GM12873 (cell line): ENCODE results near the gene INTS14.

Source experiments
- CTCF ChIP-seq: IDR thresholded peaks from 2 replicates; pipeline ENCODE4 v1.5.1; 2012; ENCODE audit warnings: low read depth, mild to moderate bottlenecking, moderate library complexity, low read length, control low read depth; ENCODE audit not compliant: insufficient read depth; ENCODE audit errors: missing control alignments

The INTS14 gene

GRCh38 chr15:65547841-65548240 is 63.1 kb downstream of the INTS14 start:
- no peak for TF ChIP-seq CTCF

DNA sequence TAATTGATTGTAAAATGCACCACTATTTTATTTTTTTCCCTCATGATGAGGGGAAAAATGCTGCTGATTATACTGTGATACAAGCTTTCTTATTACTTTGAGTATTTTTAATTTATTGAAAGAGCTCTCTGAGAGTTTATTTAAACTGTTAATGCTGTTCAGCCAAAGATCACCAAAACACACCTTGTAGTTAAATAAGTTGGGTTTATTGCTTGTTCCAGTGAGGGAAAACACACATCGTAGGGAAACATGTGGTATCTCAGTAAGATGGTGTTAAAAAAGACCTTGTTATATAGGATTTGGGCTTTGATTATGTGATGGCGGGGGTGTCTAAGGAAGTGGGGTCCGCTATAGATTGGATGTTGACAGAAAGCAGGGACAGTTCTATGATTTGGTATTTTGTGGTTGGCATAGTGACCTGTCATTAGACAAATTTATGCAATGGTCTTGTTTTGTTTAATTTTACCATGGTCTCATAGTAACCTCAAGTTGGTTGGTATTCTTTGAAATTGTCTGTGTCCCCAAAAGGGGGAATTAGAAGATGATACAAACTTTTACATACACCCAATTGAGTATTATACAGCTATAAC is 69.6 kb downstream of the INTS14 start:
- TF ChIP-seq CTCF: no peak

DNA sequence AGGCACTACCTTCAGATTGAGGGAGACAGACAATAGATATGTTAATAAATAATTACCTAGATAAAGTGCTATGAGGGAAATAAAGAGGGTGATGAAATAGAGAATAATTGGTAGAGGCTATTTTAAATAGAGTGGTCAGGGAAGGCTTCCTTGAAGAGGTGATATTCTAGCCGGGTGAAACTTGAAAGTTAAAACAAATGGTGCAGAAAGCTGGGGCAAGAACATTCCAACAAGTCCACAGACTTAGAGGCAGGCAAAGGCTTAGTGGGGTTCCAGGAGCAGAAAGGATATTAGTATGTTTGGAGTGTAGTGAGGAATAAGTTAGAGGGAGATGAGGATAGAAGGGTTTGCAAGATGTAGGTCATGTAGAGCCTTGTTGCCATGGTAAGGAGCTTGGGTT is 70.6 kb downstream of the INTS14 start:
- no peak for TF ChIP-seq CTCF

GRCh38 chr15:65535192-65535591 is 75.7 kb downstream of the INTS14 start:
- TF ChIP-seq CTCF: no peak

DNA sequence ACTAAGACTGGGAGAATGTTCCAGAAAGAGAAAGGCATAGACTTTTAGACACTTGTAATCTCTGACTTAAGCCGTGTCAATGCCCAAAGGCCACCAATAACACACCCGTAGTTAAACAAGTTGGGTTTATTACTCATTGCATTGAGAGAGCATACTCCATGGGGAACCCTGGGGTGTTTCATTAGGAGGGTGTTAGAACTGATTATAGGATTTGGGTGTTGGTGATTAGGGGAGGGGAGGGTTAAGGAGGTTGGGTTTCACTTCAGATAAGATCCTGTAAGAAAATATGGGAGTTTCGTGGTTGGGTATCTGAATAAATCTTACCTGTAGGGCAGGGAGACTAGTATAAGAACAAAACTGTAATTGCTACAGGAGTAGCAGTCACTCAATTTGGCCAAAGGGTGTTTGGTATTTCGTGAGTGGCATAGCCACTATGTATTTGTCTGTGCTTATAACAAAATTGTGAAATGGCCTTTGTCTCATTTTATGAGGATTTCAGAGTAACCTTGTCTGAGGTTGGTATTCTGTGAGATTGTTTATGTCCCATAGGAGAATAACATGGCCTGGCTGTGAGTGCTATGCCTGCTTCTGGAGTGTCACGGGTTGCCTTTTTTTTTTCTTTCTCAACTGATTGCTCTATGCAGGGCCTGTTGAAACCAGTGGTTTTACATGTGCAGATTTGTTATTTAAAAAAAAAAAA is 77.7 kb downstream of the INTS14 start:
- TF ChIP-seq CTCF: no peak

DNA sequence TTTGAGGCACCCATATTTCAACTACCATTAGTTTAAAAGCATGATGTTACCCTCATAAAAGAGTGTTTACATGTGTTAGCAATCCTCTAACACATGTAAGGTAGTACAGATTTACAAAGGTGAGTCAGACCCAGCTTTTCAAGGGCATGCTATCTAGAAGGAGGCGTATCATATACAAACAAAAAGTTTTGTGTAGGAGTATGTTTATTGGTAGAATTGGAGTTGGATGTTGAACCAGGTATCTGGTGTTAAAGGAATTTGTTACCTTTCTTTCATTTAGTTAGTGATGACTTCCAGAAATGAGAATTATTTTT is 78.2 kb downstream of the INTS14 start:
- TF ChIP-seq CTCF: no peak

DNA sequence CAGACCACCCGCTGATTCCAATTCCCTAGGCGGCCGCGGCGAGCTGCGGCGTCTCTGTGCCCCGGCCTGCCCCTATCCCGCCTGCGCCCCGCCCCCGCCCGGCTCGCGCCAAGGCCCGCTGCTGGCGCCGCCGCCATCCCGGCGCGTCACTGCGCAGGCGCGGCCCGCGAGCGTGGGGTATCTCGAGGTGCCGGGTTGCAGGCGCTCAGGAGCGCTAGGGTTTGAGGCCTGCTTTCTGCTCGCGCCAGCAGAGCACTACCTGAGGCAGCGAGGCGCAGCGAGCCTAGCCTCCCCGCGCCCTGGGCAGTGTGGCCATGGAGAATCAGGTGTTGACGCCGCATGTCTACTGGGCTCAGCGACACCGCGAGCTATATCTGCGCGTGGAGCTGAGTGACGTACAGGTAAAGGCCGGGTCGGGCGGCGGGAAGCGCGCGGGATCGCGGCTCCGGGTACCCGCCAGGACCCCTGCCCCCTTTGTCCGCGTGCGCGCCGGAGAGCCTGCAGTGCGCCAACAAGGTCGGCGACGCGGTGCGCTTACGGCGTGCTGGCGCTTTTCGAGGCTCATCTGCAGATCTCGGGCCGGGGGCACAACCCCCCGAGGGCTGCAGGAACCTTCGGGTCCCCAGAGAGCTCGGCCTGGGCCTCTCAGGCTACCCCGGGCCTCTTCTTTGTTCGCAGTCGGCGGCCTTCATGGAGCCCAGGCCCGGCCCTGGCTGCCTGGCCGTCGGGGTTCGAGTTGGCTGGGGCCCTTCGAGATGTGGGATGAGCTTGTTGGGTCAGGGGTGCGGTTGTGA is 80.4 kb downstream of the INTS14 start, which contains the start of gene HACD3:
Gene HACD3 (plus strand): TSS at position 146 of the 794 bp plus-strand sequence. CDS start 169 bp downstream, at position 315.
- no peak for TF ChIP-seq CTCF
